ENCODE data around the gene TUSC2. TPM values are rescaled to one million over a fixed set of nuclear protein-coding genes. Genes with fewer than 3 reads are reported as not detected.

TUSC2 gene
- total and polyA plus RNA-seq, 2 of the 13 experiments (the other 11 are each of a cell fraction or from before 2014, with no cell fraction given): 36.7 to 39.1 TPM

GRCh38 chr3:50321336-50322114 is 6.5 kb downstream of the TUSC2 start (continued):
- TF ChIP-seq ZBTB43 (CRISPR knock-in tag; conservative IDR thresholded peaks at IDR 0.05): no peak
- TF ChIP-seq ZMAT5 (CRISPR knock-in tag; IDR thresholded peaks at IDR 0.05; ENCODE audit: borderline replicate concordance, low read depth): no peak
- peak; percentile 57; the same call in 1 of the 2 replicates for TF ChIP-seq ZFYVE20 (CRISPR knock-in tag; IDR thresholded peaks at IDR 0.05; ENCODE audit: borderline replicate concordance, low read depth)
- no peak for TF ChIP-seq AGO2 (optimal IDR thresholded peaks at IDR 0.05; ENCODE audit: low read depth, low read length)
- TF ChIP-seq ZNF710 (CRISPR knock-in tag; IDR thresholded peaks at IDR 0.05; ENCODE audit: borderline replicate concordance): no peak
- 0 out of 2 replicates have a peak, but pooled peaks have one; percentile 43 for TF ChIP-seq ZSCAN31 (CRISPR knock-in tag; IDR thresholded peaks at IDR 0.05; ENCODE audit: low read depth)
- TF ChIP-seq FOXJ3 (CRISPR knock-in tag; IDR thresholded peaks at IDR 0.05; ENCODE audit: borderline replicate concordance): peak; percentile 59; the same call in 1 of the 2 replicates
- no peak for TF ChIP-seq PTBP1 (IDR thresholded peaks at IDR 0.05; ENCODE audit: low read depth, low read length, poor library complexity, severe bottlenecking)
- 0 out of 2 replicates have a peak, but pooled peaks have one; percentile 18 for TF ChIP-seq HBP1 (CRISPR knock-in tag; IDR thresholded peaks at IDR 0.05; ENCODE audit: low read depth)
- no peak for TF ChIP-seq ZBTB39 (CRISPR knock-in tag; IDR thresholded peaks at IDR 0.05)
- no peak for TF ChIP-seq ZNF652 (CRISPR knock-in tag; IDR thresholded peaks at IDR 0.05; ENCODE audit: borderline replicate concordance, low read depth)
- no peak; the same call in 1 of the 2 replicates for TF ChIP-seq ARNTL (CRISPR knock-in tag; IDR thresholded peaks at IDR 0.05)
- no peak for TF ChIP-seq ELF4 (CRISPR knock-in tag; IDR thresholded peaks at IDR 0.05; ENCODE audit: borderline replicate concordance)
- peak; percentile 53; the same call in 1 of the 2 replicates for TF ChIP-seq ZNF362 (CRISPR knock-in tag; IDR thresholded peaks at IDR 0.05; ENCODE audit: borderline replicate concordance)
- no peak for TF ChIP-seq GLMP (CRISPR knock-in tag; IDR thresholded peaks at IDR 0.05; ENCODE audit: borderline replicate concordance)
- TF ChIP-seq ZKSCAN8 (CRISPR knock-in tag; IDR thresholded peaks at IDR 0.05; ENCODE audit: borderline replicate concordance): no peak

Data from HepG2 (cell line).